Stimulated activated CD4-positive, alpha-beta T cell treated with anti-CD3 and anti-CD28 coated beads, Interleukin-1b, Interleukin-23, amount 100 ng/mL, for 24 hours (primary cell): ENCODE results near the gene LMBR1L.
"Not testable (repeated sequence)": the region's sequence is repeated elsewhere in the genome, so short reads cannot be mapped to it uniquely, and the experiment has no call there.

Experiments
- DNase-seq, 4 experiments: peaks; one replicate each; pipeline ENCODE4 v3.0.0-alpha.2; 2020; ENCODE audit warnings: low read depth in 4 of 4, low spot score in 1 of 4

The LMBR1L gene

GRCh38 chr12:49110464-49111155 is at the start of gene LMBR1L:
Gene LMBR1L (minus strand): TSS chr12:49110847. CDS start chr12:49110555, 292 bp downstream.
- DNase-seq: peak; percentile 77 to 91 (median 88)

GRCh38 chr12:49160399-49160798 is 49.8 kb upstream of the LMBR1L start:
- DNase-seq: no peak

GRCh38 chr12:49154221-49154620 is 43.6 kb upstream of the LMBR1L start:
- DNase-seq: no peak

- no peak for DNase-seq
Observed at GRCh38 chr12:49147384-49147783, 36.7 kb upstream of the LMBR1L start.

- no peak for DNase-seq
Observed at GRCh38 chr12:49146406-49146805, 35.8 kb upstream of the LMBR1L start.

GRCh38 chr12:49144384-49144783 is 33.7 kb upstream of the LMBR1L start:
- DNase-seq: no peak

- no peak for DNase-seq
Observed at GRCh38 chr12:49138999-49139398, 28.4 kb upstream of the LMBR1L start.

GRCh38 chr12:49138587-49138986 is 27.9 kb upstream of the LMBR1L start:
- DNase-seq: no peak

GRCh38 chr12:49137476-49137875 is 26.8 kb upstream of the LMBR1L start:
- no peak for DNase-seq

- not testable (repeated sequence) for DNase-seq
Observed at GRCh38 chr12:49136997-49137396, 26.4 kb upstream of the LMBR1L start.

GRCh38 chr12:49133590-49133989 is 22.9 kb upstream of the LMBR1L start:
- no peak for DNase-seq

- DNase-seq: no peak
Observed at GRCh38 chr12:49133014-49133413, 22.4 kb upstream of the LMBR1L start.

GRCh38 chr12:49131894-49132461 is 21.3 kb upstream of the LMBR1L start:
- DNase-seq: no peak

GRCh38 chr12:49131051-49131893 is 20.6 kb upstream of the LMBR1L start, which contains the start of gene TUBA1B:
Gene TUBA1B (minus strand): TSS chr12:49131395. CDS start chr12:49131300, 95 bp downstream.
- peak; percentile 79 to 87 (median 84) for DNase-seq

- peak; percentile 82 to 91 (median 88) for DNase-seq
Observed at GRCh38 chr12:49130151-49131050, 19.8 kb upstream of the LMBR1L start.

GRCh38 chr12:49129332-49130150 is 18.9 kb upstream of the LMBR1L start:
- no peak for DNase-seq

GRCh38 chr12:49127971-49128370 is 17.3 kb upstream of the LMBR1L start:
- not testable (repeated sequence) for DNase-seq

GRCh38 chr12:49126852-49127763 is 16.5 kb upstream of the LMBR1L start:
- no peak for DNase-seq
